GM23338 (cell line): Measurements from ENCODE around the gene SGO2. TPM values are rescaled to one million over a fixed set of nuclear protein-coding genes. Genes with fewer than 3 reads are reported as not detected.

Experiments used
- ATAC-seq: fragments of 200-7000 bp; cut with Tn5 transposase; 3 replicates; pipeline ENCODE4 v1.9.1; 2020
- DNase-seq: peaks from one replicate; pipeline ENCODE4 v3.0.0-alpha.2; 2015; ENCODE audit warnings: low spot score
- H2AFZ ChIP-seq: fragments of 200-600 bp; sonication (generic); 2 replicates; pipeline ENCODE4 v1.8.0; 2016; ENCODE audit warnings: antibody characterized with exemption, mild to moderate bottlenecking, moderate library complexity
- H3F3A ChIP-seq: fragments of 200-600 bp; sonication (generic); replicated peaks from 2 replicates; pipeline ENCODE4 v1.8.0; 2017; ENCODE audit warnings: antibody characterized with exemption, mixed run types, low read depth
- H3K27ac ChIP-seq: fragments of 200-600 bp; sonication (generic); 2 replicates; pipeline ENCODE4 v1.6.1; 2016; ENCODE audit warnings: low read depth
- H3K27me3 ChIP-seq: fragments of 200-600 bp; sonication (generic); 2 replicates; pipeline ENCODE4 v1.8.0; 2016; ENCODE audit warnings: mild to moderate bottlenecking, mixed run types, moderate library complexity; ENCODE audit not compliant: insufficient read depth
- H3K36me3 ChIP-seq: fragments of 200-600 bp; sonication (generic); 2 replicates; pipeline ENCODE4 v1.8.0; 2016; ENCODE audit warnings: mild to moderate bottlenecking; ENCODE audit not compliant: insufficient read depth
- H3K4me1 ChIP-seq: fragments of 200-600 bp; sonication (generic); 2 replicates; pipeline ENCODE4 v1.8.0; 2016; ENCODE audit warnings: mild to moderate bottlenecking, moderate library complexity; ENCODE audit not compliant: insufficient read depth
- H3K4me2 ChIP-seq: fragments of 200-600 bp; sonication (generic); 2 replicates; pipeline ENCODE4 v1.7.1; 2017; ENCODE audit warnings: mixed run types
- H3K4me3 ChIP-seq: fragments of 200-600 bp; sonication (generic); 2 replicates; pipeline ENCODE4 v1.6.1; 2016; ENCODE audit warnings: mixed run types
- H3K79me2 ChIP-seq: fragments of 200-600 bp; sonication (generic); replicated peaks from 2 replicates; pipeline ENCODE4 v1.8.0; 2017; ENCODE audit warnings: mild to moderate bottlenecking; ENCODE audit not compliant: insufficient read depth
- H3K9me2 ChIP-seq: fragments of 200-600 bp; sonication (generic); 2 replicates; pipeline ENCODE4 v1.8.0; 2017; ENCODE audit not compliant: insufficient read depth
- H4K20me1 ChIP-seq: fragments of 200-600 bp; sonication (generic); replicated peaks from 2 replicates; pipeline ENCODE4 v1.8.0; 2017; ENCODE audit warnings: mild to moderate bottlenecking; ENCODE audit not compliant: insufficient read depth
- H3K27ac Mint-ChIP-seq: 2 replicates; pipeline ENCODE4 v1.8.0; 2020; ENCODE audit warnings: inconsistent platforms, mild to moderate bottlenecking, moderate library complexity, mixed read lengths
- H3K27me3 Mint-ChIP-seq: 3 replicates; pipeline ENCODE4 v1.8.0; 2022; ENCODE audit warnings: low read depth, mild to moderate bottlenecking, moderate library complexity, mixed read lengths, inconsistent platforms; ENCODE audit not compliant: insufficient read depth, poor library complexity
- H3K36me3 Mint-ChIP-seq: 3 replicates; pipeline ENCODE4 v1.8.0; 2021; ENCODE audit warnings: low read depth, mild to moderate bottlenecking, inconsistent platforms, moderate library complexity, mixed read lengths
- H3K4me1 Mint-ChIP-seq: 3 replicates; pipeline ENCODE4 v1.8.0; 2020; ENCODE audit warnings: mild to moderate bottlenecking, inconsistent platforms, mixed read lengths
- H3K4me3 Mint-ChIP-seq: 3 replicates; pipeline ENCODE4 v1.8.0; 2021; ENCODE audit warnings: moderate library complexity, mild to moderate bottlenecking, inconsistent platforms, mixed read lengths
- H3K9me3 Mint-ChIP-seq: 3 replicates; pipeline ENCODE4 v1.8.0; 2020; ENCODE audit warnings: moderate library complexity, mild to moderate bottlenecking, inconsistent platforms, mixed read lengths
- CREB1 ChIP-seq: fragments of 250-450 bp; sonication (Bioruptor Pico); IDR thresholded peaks from 2 replicates; pipeline ENCODE4 v1.5.0; 2020; ENCODE audit warnings: low read depth, mild to moderate bottlenecking, moderate library complexity
- CTCF ChIP-seq, 2 experiments: fragments of 200-600 bp in 1 of 2; sonication (generic) in 1 of 2; conservative IDR thresholded peaks; 2 replicates each; pipeline versions ENCODE4 v1.5.1 to v1.6.1; 2016 to 2017; ENCODE audit warnings: antibody characterized with exemption in 2 of 2, low read depth in 2 of 2, mild to moderate bottlenecking in 2 of 2, moderate library complexity in 1 of 2
- ETS1 ChIP-seq: IDR thresholded peaks from 2 replicates; pipeline ENCODE4 v1.6.1; 2016; ENCODE audit warnings: antibody characterized with exemption
- EZH2phosphoT487 ChIP-seq: fragments of 200-600 bp; sonication (generic); IDR thresholded peaks from one replicate; pipeline ENCODE4 v1.8.1; 2018; ENCODE audit warnings: antibody characterized with exemption; ENCODE audit not compliant: unreplicated experiment
- JUNB ChIP-seq: IDR thresholded peaks from one replicate; pipeline ENCODE4 v1.6.1; 2016; ENCODE audit warnings: antibody characterized with exemption; ENCODE audit not compliant: unreplicated experiment
- NANOG ChIP-seq: IDR thresholded peaks from 2 replicates; pipeline ENCODE4 v1.6.1; 2016; ENCODE audit warnings: antibody characterized with exemption, borderline replicate concordance
- REST ChIP-seq: IDR thresholded peaks from one replicate; pipeline ENCODE4 v1.6.1; 2018; ENCODE audit warnings: antibody characterized with exemption; ENCODE audit not compliant: unreplicated experiment
- STAT1 ChIP-seq: IDR thresholded peaks from one replicate; pipeline ENCODE4 v1.6.1; 2016; ENCODE audit warnings: antibody characterized with exemption; ENCODE audit not compliant: unreplicated experiment
- ZNF114 ChIP-seq: fragments of 250-450 bp; sonication (Bioruptor Pico); IDR thresholded peaks from 2 replicates; pipeline ENCODE4 v1.5.0; 2020; ENCODE audit warnings: mild to moderate bottlenecking, moderate library complexity
- ZNF331 ChIP-seq: fragments of 250-450 bp; sonication (Bioruptor Pico); IDR thresholded peaks from 2 replicates; pipeline ENCODE4 v1.5.0; 2020; ENCODE audit warnings: low read depth, mild to moderate bottlenecking, moderate library complexity
- ZNF462 ChIP-seq: fragments of 250-450 bp; sonication (Bioruptor Pico); IDR thresholded peaks from 2 replicates; pipeline ENCODE4 v1.5.0; 2020; ENCODE audit warnings: mild to moderate bottlenecking, moderate library complexity
- polyA plus RNA-seq: library from polyadenylated mRNA; unstranded; fragments of >200 nt; fragmentation: Nextera tagmentation; extraction: Ambion mirVana; gene quantifications from 2 replicates; pipeline ENCODE4 v1.2.1, GENCODE V29; 2016
- total RNA-seq: library from RNA; depleted of rRNA; stranded (reverse); fragments of >200 nt; shearing (Covaris generic); gene quantifications from 2 replicates; pipeline ENCODE4 v1.2.3, GENCODE V29; 2014

Gene SGO2
- total and polyA plus RNA-seq, 2 experiments from 2014 or later = 32.6 to 47.7 TPM

- TF ChIP-seq ZNF462 (CRISPR knock-in tag) (no peak), JUNB (no peak)
These were observed 48.3 kb upstream of the SGO2 start (continued) for GRCh38 chr2:200477667-200478131.

- no peak for DNase-seq
These were observed 46.2 kb upstream of the SGO2 start for GRCh38 chr2:200479692-200480265.

More at GRCh38 chr2:200479692-200480265, 46.2 kb upstream of the SGO2 start:
- peaks cover 14% of the 10 kb centered on the region for H3K4me1 ChIP-seq
- no peaks in the 10 kb centered on the region for H3F3A ChIP-seq
- no peak overlapping the region for H3K4me3 ChIP-seq
- Mint-ChIP-seq H3K4me3 (no peak overlapping the region), H3K27ac (no peak overlapping the region), H3K9me3 (no peaks in the 10 kb centered on the region), H3K36me3 (peaks cover 54% of the 10 kb centered on the region), H3K27me3 (peaks cover 2% of the 10 kb centered on the region), H3K4me1 (peaks cover 37% of the 10 kb centered on the region)
- 0 out of 3 replicates have a peak, but pooled peaks have one; percentile 4 for ATAC-seq
- H3K9me2 ChIP-seq = no peaks in the 10 kb centered on the region
- no peak for TF ChIP-seq ETS1
- no peak for TF ChIP-seq CTCF (conservative IDR thresholded peaks at IDR 0.05; ENCODE audit: low read depth in 2 of 2)
- TF ChIP-seq ZNF114 (CRISPR knock-in tag) = no peak
- TF ChIP-seq NANOG = no peak
- no peak for TF ChIP-seq ZNF331 (CRISPR knock-in tag)
- TF ChIP-seq CREB1 (CRISPR knock-in tag) = no peak
- no peak for TF ChIP-seq REST
- no peak for TF ChIP-seq JUNB
- no peak for TF ChIP-seq EZH2phosphoT487
- no peak for TF ChIP-seq STAT1
- H3K79me2 ChIP-seq = no peaks in the 10 kb centered on the region
- no peaks in the 10 kb centered on the region for H4K20me1 ChIP-seq
- peaks cover 33% of the 10 kb centered on the region for H3K36me3 ChIP-seq
- no peaks in the 10 kb centered on the region for H3K27me3 ChIP-seq
- no peak overlapping the region for H2AFZ ChIP-seq
- peak overlapping the region; percentile 37; the same call in 1 of the 2 replicates for H3K27ac ChIP-seq
- H3K4me2 ChIP-seq = no peak overlapping the region
